Activated T-cell treated with anti-CD3 and anti-CD28 coated beads for 24 hours (primary cell): ENCODE measurements around the gene TPD52L1.
"Not testable (repeated sequence)": the region's sequence is repeated elsewhere in the genome, so short reads cannot be mapped to it uniquely, and the experiment has no call there.

ENCODE experiments used
- DNase-seq: peaks from one replicate; pipeline ENCODE4 v3.0.0-alpha.2; 2020; ENCODE audit warnings: low read depth

TPD52L1 gene

DNA sequence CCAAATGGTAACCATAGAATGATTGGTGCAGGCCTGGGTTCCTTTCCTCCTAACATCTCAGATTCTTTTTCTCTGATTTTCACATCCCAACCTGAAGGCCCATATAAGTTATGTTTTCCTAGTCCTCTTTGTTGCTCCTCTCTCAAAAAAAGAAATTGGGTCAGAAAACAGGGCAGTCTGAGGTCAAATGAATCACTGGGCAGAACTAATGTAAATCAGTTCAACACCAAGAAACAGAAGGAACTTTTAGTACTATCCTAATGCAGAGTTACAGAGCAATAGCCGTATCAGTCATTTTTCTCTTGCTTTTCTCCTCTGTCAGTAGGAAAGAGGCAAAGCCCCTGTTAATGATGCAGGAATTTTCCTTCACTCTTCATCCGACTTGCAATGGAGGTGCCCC, 11.0 kb upstream of the TPD52L1 start:
- no peak for DNase-seq

DNA sequence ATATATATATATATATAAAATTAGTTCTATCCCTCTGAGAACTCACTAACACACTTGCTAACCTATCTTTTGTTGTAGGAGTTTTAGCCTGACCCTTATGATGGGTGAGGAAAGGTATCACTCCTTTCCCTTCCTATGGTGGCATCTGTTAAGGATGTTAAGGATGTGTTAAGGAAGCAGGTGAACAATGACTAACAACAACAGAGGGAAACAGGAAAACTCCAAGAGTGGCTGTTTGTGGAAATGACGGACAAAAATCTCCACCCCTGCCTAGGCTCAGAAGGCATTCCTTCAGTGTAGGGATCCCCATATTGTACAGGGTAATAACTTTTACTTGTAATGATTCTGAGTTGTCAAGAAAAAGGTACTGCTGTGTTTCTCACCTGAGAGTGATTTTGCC, 8.8 kb upstream of the TPD52L1 start:
- DNase-seq = no peak

DNA sequence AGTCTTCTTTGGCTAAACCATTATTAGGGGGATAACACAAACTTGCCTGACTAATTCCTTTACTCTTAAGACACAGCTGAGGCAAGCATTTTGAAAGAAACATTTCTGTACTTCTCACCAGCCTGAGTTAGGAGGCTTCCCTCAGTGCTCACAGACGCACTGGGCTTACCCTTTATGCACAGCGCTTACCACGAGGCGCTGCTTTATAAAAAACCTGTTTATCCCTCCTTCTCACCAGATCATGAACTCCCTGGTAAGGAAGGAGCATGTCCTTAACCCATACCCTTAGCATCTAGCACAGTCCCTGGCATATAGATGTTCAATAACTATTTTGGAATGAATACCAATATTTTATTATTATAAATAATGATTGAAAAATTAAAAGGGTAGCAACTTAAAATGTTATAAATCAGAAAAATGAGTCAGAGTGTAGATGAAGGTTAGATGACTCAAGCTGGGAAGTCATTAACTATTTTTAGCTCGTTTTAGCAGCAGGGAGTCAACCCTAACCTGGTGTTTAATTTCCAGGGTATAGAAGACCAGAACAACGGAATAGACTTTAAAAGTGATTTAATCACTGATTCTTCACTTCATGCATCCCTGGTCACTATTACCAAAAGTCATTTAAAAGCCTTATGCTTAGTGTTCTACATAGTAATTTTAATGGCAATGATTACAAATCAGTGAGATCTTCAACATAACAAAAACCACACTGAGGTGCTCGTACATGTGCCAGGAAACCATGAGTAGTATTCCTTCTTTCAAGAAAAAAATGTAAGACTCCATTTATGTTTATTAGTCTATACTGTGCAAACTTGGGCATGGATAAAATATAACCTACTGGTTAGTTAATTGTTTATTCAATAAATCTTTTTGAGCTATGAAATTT, 4.1 kb upstream of the TPD52L1 start:
- DNase-seq = no peak

DNA sequence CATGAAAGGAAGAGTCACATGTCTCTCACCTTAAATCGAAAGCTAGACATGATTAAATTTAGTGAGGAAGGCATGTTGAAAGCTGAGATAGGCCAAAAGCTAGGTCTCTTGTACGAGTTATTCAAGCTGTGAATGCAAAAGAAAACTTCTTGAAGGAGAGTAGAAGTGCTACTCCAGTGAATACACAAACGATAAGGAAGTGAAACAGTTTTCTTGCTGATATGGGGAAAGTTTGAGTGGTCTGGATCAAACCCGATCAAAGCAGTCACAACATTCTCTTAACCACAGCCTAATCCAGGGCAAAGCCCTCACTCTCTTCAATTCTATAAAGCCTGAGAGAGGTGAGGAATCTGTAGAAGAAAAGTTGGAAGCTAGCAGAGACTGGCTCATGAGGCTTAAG, 1.9 kb upstream of the TPD52L1 start:
- no peak for DNase-seq

DNA sequence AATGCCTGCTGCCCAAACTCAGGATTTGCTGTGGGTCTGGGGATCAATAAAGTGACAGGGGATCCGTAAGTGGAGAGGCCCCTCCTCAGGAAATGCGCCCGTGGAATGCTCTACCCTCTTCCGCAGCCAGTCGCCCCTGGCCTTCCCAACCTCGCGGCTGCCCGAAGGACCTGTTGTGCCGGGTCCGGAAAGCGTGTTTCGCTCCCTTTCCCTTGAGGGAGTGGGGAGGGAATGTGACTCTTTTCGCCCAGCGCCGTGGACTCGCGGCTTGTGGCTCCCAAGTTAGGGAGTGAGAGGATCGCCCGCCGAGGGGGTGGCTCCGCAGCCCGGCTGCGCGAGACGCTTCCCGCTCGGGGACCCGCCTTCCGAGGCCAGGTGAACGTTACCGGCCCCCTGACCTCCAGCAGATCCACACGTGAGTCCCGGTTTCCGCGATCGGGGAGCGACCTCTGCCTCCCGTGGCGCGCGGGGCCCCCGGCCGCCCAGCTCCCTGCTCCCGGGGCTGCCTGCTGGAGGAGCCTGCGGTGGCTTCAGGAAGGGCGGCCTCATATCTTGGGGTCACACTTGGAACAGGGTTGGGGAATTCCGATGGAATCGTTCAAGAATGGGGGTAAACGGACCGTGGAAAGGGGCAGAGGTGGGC, 666 bp downstream of the TPD52L1 start:
- no peak for DNase-seq

DNA sequence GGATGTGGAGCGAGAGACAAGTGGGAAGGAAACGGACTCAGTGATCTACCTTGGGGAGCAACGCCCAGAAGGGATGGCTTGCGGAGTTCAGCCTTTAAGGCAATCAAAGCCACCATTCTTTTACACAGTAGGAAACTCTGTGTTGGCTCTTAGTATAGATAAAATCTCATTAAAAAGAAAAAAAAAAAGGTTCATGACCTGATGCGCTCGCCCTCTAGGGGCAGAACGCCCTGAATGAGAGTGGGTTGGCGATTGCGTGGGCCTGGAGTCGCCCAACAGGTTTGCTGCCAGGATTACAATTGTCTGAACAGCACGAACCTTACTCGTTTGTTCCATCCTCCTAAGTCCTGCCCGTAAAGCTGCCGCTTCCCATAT, 1.2 kb downstream of the TPD52L1 start:
- no peak for DNase-seq

DNA sequence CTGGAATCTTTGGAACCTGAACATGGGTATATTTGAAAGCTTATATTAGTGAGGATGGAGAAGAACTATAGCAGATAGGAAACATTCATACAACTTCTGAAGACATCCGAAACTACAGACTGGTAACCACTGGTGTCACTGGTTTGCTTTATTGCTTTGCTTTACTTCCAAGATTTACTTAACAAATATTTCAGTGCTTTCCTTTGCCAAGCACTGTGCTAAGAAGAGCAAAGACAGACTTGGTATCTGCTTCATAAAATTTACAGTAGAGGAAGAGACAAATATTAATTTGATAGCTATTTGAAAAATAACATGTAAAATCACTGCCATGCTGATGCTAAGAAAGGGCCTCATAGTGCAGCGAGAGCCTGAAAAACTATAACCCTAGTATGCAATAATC, 1.8 kb downstream of the TPD52L1 start:
- no peak for DNase-seq

DNA sequence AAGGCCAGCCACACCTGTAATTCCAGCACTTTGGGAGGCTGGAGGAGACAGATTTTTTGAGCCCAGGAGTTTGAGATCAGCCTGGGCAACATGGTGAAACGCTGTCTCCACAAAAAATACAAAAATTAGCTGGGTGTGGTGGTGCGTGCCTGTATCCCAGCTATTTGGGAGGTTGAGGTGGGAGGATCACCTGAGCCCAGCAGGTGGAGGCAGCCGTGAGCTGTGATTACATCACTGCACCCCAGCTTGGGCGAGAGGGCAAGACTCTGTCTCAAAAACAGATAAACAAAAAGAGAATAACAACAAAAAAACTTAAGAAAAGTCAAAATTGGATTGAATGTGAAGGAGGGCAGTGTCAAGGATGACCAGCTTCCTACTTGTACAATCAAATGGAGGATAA, 2.9 kb downstream of the TPD52L1 start:
- DNase-seq = no peak

DNA sequence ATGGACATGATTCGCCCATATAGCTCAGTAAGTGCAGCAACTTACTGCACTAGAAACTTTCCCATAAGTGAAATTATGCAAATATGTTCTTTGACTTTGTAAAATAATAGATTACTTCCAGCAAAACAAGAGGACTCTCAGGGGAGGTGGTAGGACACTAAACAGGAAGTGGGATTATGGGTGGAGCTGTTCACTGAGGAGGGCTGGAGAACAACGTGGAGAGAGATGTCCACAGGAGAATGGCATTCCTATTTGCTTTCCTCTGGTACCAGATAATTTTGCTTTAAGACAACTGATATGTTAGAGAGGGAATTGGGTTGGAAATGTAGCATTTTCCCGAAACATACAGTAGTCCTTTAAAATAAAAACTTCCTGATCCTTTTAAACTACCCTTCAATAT, 3.7 kb downstream of the TPD52L1 start:
- DNase-seq = no peak

DNA sequence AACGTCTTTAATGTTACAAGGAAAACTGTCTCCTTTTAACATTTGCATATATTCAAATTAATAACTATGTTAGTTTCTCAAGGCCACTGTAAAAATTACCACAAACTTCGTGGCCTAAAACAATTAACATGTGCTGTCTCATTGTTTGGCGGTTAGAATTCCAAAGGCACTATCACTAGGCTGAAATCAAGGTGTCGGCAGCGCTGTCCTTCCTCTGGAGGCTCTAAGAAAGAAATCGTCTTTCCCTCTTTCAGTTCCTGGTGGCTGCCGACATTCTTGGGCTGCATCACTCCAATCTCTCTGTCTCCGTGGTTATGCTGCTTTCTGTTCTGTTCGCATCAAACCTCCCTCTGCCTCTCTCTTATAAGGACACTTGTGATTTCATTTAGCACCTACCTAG, 4.2 kb downstream of the TPD52L1 start:
- no peak for DNase-seq

DNA sequence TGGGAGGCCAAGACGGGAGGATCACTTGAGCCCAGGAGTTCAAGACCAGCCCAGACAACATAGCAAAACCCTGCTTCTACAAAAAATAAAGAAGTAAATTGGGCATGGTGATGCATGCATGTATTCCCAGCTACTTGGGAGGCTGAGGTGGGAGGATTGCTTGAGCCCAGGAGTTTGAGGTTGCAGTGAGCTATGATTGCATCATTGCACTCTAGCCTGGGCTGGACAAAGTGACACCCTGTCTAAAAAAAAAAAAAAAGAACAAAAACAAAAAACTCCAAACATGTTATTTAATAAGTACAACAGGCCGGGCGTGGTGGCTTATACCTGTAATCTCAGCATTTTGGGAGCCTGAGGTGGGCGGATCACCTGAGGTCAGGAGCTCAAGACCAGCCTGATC, 9.8 kb downstream of the TPD52L1 start:
- DNase-seq = not testable (repeated sequence)

DNA sequence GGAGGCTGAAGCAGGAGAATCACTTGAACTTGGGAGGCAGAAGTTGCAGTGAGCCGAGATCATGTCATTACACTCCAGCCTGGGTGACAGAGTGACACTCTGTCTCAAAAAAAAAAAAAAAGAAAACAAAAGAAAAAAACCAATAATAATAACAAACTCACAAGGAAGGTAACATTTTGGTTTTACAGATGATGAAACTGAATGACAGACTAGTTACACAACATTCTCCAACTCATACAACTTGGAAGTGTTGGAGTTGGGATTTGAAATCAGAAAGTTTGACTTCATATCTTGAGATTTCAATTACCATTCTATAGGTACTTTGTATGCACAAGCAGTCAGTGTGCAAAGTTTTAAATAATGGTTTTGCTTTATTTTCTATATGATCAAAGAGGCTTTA, 10.2 kb downstream of the TPD52L1 start:
- no peak for DNase-seq

DNA sequence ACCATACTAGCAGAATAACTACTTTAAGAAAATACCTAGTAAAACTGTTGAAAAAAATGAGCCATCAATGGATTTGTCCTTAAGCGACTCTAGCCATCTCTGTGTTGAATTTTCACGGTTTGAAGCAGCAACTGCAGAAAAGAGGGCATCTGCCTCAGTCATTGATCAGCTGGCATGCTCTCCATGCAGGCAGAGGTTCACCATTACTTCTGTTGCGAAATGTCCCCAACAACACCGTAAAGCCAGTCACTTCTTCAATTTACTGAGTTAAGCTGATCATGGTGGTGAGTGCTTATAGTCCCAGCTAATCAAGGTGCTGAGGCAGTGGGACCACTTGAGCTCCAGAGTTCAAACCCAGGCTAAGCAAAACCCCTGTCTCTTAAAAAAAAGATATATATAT, 11.1 kb downstream of the TPD52L1 start:
- no peak for DNase-seq

DNA sequence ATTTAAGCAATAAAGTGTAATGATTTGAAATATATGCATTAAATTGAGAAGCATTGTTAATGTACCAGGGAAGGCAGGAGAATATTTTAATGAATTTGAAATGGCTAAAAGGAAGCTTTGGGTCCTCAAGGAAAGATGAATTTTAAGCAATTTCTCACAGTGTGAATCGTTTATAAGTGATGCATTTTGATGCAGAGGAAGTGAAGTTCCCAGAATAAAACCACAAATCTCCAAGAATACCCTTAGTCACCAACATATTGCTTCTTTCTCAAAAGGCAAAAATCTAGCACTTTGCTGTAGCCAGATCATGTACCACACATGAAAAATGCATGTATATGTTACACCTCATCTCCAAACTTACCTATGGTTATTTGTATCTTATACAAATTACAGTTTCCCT, 11.7 kb downstream of the TPD52L1 start:
- no peak for DNase-seq

DNA sequence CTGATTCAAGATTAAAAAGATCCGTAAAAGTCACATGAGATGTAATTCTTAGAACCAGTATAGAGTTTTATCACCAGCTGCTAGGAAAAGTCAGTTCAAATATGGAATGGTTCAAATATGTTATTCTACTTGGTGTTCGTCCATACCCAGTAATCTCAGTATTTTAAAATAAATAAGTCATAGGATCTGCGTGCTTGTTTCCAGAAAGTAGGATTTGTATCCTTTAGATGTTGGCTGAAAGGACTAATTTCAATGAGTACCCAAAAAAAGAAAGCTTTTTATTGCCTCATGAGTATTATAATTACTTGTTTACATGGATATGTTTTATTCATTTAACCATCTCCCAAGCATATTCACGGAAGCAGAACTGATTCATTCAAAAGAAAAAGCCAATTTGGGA, 12.2 kb downstream of the TPD52L1 start:
- no peak for DNase-seq

DNA sequence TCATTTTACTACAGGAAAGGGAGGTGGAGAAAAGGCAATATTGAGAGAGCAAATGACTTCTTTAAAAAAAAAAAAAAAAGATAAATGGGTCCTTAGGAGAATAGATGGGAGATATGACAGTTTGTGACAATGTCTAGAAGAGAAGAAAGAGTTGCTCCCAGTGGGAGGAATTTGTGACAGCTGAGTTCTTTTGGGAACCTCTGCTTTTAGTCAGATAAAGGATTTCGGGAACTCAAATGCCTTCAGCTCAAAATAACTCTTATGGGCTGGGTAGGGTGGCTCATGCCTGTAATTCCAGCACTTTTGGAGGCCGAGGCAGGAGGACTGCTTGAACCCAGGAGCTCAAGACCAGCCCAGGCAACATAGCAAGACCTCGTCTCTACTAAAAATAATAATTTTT, 13.1 kb downstream of the TPD52L1 start:
- DNase-seq = no peak

DNA sequence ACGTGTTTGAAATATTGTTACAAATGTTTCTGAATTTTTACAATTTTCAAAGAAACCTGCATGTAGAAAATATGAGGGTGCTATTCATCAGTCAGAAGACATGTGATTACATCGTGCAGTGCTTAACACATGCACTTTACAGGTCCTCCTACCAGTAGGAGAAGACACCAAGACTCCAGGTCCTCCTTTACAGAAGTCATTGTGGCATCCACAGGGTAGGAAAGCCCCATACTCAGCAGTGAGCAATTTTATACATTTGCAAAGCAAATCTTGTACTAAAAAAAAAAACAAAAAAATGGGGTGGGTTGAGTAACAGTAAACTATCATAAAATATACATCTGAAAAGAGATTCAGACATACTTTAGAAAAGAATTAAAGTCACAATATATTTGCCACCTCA, 14.0 kb downstream of the TPD52L1 start:
- no peak for DNase-seq

DNA sequence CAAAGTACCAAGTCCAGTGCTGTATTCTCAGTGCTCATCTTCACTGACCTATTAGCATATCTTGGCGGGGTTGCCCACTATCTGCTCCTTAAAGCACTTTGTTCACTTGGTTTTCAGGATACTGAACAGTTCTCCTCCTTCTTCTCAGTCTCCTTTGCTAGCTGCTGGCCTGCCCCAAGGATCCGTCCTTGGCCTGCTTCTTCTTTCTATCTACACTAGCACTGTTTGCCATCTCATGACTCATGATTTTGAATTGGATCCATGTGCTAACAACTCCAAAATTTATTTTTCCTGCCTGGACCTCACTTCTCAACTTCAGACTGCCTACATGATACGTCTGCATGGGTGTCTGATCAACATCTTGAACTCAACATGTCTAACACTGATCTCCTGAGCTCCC, 15.5 kb downstream of the TPD52L1 start:
- DNase-seq = no peak

DNA sequence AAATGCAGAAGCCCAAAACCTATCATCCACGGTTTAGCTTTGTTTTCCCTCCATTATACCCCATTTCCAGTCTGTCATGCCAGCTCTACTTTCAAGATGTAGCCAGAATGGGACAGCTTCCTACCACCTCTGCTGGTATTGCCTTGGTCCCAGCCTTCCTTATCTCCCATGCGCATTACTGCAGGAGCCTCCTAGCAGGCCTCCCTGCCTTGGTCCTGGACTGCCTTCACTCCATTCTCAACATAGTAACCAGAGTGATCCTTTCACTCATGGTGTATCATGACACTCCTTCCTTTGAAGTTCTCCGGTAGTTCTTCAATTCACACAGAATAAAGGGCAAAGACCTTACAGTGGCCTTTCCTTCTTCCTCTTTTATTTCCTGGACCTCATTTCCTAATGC, 15.9 kb downstream of the TPD52L1 start:
- no peak for DNase-seq

DNA sequence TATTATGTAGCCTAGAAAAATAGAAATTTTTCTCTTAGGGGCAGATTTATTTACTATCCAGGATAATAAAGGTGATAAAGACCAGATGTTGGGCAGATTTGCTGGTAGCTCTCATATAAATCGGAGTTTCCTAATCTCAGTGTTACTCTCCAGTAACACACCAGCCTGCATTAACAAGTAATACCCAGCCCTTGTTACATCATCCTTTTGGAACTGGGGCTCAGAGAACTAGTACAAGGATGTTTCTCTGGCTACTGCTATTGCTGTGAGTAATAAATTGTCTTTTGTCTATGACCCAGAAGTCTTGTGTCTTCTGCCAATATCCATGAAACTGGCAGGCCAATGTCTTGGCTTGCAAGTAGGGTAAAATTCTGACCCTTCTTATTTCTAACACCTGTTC, 16.8 kb downstream of the TPD52L1 start:
- no peak for DNase-seq

DNA sequence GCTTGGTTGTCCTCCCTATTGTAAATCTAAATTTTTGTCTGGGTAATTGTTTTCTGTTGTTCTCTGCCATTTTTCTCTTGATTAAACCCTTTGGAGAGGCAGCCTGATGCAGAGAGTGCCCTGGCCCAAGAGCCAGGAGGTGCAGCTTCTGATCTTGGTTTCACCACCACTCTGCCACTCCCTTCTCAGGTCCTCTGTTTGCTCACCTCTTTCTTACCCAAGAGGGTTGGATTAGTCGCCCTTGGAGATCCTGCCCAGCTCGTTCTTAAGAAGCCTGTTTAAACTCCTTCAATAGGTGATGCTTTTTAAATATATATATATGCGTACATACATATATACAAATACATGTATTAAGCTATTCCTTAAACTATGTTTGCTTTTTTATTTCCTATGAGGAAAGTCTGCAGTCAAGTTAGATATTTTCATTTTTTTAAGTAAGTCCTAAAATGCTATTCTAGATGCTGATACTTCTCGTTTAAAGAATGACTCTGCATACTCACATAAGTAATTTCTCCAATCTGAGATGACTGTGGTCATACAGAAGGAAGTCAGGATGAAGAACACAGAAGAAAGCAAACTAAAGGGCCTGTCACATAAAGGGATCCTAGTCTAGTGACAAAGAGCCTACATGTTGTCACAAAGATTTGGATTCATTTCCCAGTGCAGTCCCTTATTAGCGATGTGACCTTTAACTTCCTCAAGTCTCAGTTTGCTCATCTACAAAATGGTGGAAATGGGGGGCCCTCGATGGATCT, 19.9 kb downstream of the TPD52L1 start:
- DNase-seq = no peak

DNA sequence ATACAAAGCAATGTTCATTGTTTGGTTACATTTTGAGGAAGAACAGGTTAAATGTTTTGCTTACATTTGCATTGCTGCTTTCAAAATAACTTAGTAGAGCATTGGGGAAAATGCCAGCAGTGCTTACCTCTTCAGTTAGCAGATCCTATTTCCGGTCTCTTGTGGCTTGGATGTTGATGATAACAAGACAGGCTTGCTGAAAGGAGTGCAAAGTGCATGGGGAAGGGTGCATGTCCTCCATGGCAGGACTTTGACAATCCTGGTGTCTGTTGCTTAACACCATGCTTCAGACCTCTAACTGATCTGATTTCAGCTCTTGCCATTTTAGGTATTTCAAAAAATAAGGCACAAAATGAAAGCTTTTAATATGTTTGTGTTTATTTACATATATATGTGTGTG, 21.1 kb downstream of the TPD52L1 start:
- no peak for DNase-seq

DNA sequence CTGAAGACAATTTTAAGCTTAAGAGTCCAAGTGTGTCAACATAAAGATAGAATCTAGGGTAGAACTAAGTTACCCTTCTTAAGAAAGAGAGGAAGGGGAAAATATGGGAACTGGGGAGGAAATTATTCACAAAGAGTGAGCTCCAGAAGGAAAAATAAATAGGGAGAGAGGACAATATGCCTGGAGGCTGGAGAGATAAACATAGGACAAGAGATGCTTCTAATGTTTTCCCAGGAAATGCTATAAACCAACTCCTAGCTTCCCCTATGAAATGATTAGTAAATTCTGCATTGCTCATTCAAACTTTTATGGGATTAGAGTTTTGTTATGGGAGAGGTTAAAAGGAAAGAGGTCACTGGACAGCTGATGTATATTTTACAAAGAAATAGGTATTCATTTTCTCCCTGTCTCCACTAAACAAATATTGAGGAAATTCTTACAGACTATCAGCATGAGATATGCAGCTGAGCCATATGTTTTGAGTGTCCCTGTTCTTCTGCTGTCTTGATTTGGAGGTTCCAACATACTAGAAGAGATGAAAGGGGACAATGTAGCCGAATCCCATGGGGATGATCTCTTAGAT, 22.0 kb downstream of the TPD52L1 start:
- no peak for DNase-seq
